HepG2 (cell line): Measurements from ENCODE around the gene MPO. TPM values are rescaled to one million over a fixed set of nuclear protein-coding genes. Genes with fewer than 3 reads are reported as not detected.

Source experiments
- ETV5 ChIP-seq: IDR thresholded peaks from 2 replicates; pipeline ENCODE4 v1.6.1; 2018; ENCODE audit warnings: missing biosample characterization, missing genetic modification reagents, inconsistent platforms, borderline replicate concordance
- HNF4G ChIP-seq, 2 experiments: sonication (generic) in 1 of 2; formaldehyde crosslinking in 1 of 2; IDR thresholded peaks; 2 replicates each; pipeline versions ENCODE4 v1.4.0 to v1.6.1; 2011 to 2020; ENCODE audit warnings: borderline replicate concordance in 2 of 2, low read depth in 2 of 2, mild to moderate bottlenecking in 2 of 2, low read length in 1 of 2, missing genetic modification reagents in 1 of 2, moderate library complexity in 1 of 2
- MYC ChIP-seq: sonication (generic); formaldehyde crosslinking; IDR thresholded peaks from 2 replicates; pipeline ENCODE4 v1.9.0; 2021; ENCODE audit warnings: missing genetic modification reagents, borderline replicate concordance
- PHF21A ChIP-seq: sonication (generic); formaldehyde crosslinking; IDR thresholded peaks from 2 replicates; pipeline ENCODE4 v1.5.0; 2020; ENCODE audit warnings: mild to moderate bottlenecking, missing genetic modification reagents
- RFXANK ChIP-seq: IDR thresholded peaks from 2 replicates; pipeline ENCODE4 v1.6.1; 2016
- SOX6 ChIP-seq, 2 experiments: fragments of 450-650 bp in 1 of 2; sonication (generic) in 1 of 2; formaldehyde crosslinking in 1 of 2; IDR thresholded peaks; 2 replicates each; pipeline versions ENCODE4 v1.4.0 to v1.6.1; 2017 to 2020; ENCODE audit warnings: antibody characterized with exemption in 1 of 2, mild to moderate bottlenecking in 1 of 2, missing genetic modification reagents in 1 of 2
- ZFX ChIP-seq: sonication (generic); formaldehyde crosslinking; IDR thresholded peaks from 2 replicates; pipeline ENCODE4 v1.4.0; 2020; ENCODE audit warnings: mild to moderate bottlenecking, low read depth, missing genetic modification reagents, moderate library complexity
- ZNF644 ChIP-seq: IDR thresholded peaks from 2 replicates; pipeline ENCODE4 v1.6.1; 2016; ENCODE audit warnings: low read depth
- ZNF792 ChIP-seq: IDR thresholded peaks from 2 replicates; pipeline ENCODE4 v1.6.1; 2016
- polyA plus RNA-seq, 8 experiments: library from polyadenylated mRNA; depleted of rRNA in 3 of 8; stranded (reverse) in 7 of 8; unstranded in 1 of 8; fragments of >200 nt; fragmentation: Illumina TruSeq in 4 of 8; extraction: Trizol in 4 of 8; gene quantifications; 2 replicates each; pipeline versions ENCODE4 v1.2.1 to v1.2.3, GENCODE V29; 2011 to 2016; ENCODE audit warnings: low read depth in 4 of 8, missing spikeins in 1 of 8, mixed read lengths in 1 of 8; ENCODE audit not compliant: insufficient read depth in 1 of 8
- total RNA-seq, 5 experiments: library from RNA; depleted of rRNA; stranded (reverse); fragments of >200 nt; fragmentation: Illumina TruSeq; extraction: Trizol; gene quantifications; 2 replicates each; pipeline ENCODE4 v1.2.3, GENCODE V29; 2016; ENCODE audit warnings: low read depth in 1 of 5
- TF ChIP-seq, protein P1 (sequence below): sonication (generic); formaldehyde crosslinking; IDR thresholded peaks from 2 replicates; pipeline ENCODE4 v1.4.0; 2020; ENCODE audit warnings: mild to moderate bottlenecking, low read depth, missing genetic modification reagents
- TF ChIP-seq, protein P2 (sequence below): sonication (generic); formaldehyde crosslinking; IDR thresholded peaks from 2 replicates; pipeline ENCODE4 v1.4.0; 2020; ENCODE audit warnings: missing genetic modification reagents, borderline replicate concordance
- TF ChIP-seq, protein P3 (sequence below): sonication (generic); formaldehyde crosslinking; IDR thresholded peaks from 2 replicates; pipeline ENCODE4 v1.4.0; 2020; ENCODE audit warnings: mild to moderate bottlenecking, missing genetic modification reagents
- TF ChIP-seq, protein P4 (sequence below): IDR thresholded peaks from 2 replicates; pipeline ENCODE4 v1.6.1; 2018; ENCODE audit warnings: missing genetic modification reagents, mild to moderate bottlenecking, missing compliant biosample characterization
- TF ChIP-seq, protein P5 (sequence below): sonication (generic); formaldehyde crosslinking; IDR thresholded peaks from 2 replicates; pipeline ENCODE4 v1.4.0; 2020; ENCODE audit warnings: missing genetic modification reagents
- TF ChIP-seq, protein P6 (sequence below): sonication (generic); formaldehyde crosslinking; IDR thresholded peaks from 2 replicates; pipeline ENCODE4 v1.8.0; 2022; ENCODE audit warnings: missing genetic modification reagents, mild to moderate bottlenecking, inconsistent platforms, borderline replicate concordance

MPO gene
- total and polyA plus RNA-seq, 2 of the 13 experiments (the other 11 are each of a cell fraction or from before 2014, with no cell fraction given) = not detected

DNA sequence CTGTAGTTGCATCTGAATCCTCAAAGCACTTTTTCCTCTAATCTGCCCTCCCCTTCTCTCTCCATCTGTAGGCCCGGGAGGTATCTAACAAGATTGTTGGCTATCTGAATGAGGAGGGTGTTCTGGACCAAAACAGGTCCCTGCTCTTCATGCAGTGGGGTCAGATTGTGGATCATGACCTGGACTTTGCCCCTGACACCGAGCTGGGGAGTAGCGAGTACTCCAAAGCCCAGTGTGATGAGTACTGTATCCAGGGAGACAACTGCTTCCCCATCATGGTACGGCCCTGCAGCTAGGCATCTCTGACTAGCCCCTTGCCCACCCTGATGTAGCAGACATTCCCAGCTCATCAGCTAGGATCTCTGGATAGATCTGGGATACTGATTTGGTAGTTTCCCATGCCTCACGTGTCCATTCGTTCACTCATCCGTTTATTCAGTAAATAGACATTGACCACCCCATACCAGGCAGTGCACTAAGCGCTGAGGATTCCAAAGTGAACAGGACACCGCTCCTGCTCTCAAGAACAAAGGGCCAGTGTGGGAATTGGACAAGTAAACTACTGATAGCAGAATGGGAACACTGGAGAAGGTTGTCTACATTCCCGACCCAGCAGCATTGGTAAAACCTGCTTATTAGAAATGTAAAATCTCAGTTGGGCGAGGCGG is 30.3 kb downstream of the MPO start (continued):
- TF ChIP-seq HNF4G (IDR thresholded peaks at IDR 0.05; ENCODE audit: borderline replicate concordance, low read depth, low read length) (peak; percentile 51), HNF4G (CRISPR knock-in tag; IDR thresholded peaks at IDR 0.05; ENCODE audit: borderline replicate concordance, low read depth) (no peak), SOX6 (IDR thresholded peaks at IDR 0.05) (no peak), SOX6 (CRISPR knock-in tag; IDR thresholded peaks at IDR 0.05) (peak; percentile 66), ZNF792 (no peak), MYC (CRISPR knock-in tag) (no peak), ETV5 (0 out of 2 replicates have a peak, but pooled peaks have one; percentile 7), RFXANK (no peak), ZFX (0 out of 2 replicates have a peak, but pooled peaks have one; percentile 2), ZNF644 (CRISPR knock-in tag) (peak; percentile 52; the same call in 1 of the 2 replicates), PHF21A (CRISPR knock-in tag) (peak; percentile 69)
- TF ChIP-seq, protein P1, sequence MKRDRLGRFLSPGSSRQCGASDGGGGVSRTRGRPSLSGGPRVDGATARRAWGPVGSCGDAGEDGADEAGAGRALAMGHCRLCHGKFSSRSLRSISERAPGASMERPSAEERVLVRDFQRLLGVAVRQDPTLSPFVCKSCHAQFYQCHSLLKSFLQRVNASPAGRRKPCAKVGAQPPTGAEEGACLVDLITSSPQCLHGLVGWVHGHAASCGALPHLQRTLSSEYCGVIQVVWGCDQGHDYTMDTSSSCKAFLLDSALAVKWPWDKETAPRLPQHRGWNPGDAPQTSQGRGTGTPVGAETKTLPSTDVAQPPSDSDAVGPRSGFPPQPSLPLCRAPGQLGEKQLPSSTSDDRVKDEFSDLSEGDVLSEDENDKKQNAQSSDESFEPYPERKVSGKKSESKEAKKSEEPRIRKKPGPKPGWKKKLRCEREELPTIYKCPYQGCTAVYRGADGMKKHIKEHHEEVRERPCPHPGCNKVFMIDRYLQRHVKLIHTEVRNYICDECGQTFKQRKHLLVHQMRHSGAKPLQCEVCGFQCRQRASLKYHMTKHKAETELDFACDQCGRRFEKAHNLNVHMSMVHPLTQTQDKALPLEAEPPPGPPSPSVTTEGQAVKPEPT (CRISPR knock-in tag) = 0 out of 2 replicates have a peak, but pooled peaks have one; percentile 28
- TF ChIP-seq, protein P2, sequence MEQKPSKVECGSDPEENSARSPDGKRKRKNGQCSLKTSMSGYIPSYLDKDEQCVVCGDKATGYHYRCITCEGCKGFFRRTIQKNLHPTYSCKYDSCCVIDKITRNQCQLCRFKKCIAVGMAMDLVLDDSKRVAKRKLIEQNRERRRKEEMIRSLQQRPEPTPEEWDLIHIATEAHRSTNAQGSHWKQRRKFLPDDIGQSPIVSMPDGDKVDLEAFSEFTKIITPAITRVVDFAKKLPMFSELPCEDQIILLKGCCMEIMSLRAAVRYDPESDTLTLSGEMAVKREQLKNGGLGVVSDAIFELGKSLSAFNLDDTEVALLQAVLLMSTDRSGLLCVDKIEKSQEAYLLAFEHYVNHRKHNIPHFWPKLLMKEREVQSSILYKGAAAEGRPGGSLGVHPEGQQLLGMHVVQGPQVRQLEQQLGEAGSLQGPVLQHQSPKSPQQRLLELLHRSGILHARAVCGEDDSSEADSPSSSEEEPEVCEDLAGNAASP (CRISPR knock-in tag) = no peak
- TF ChIP-seq, protein P3, sequence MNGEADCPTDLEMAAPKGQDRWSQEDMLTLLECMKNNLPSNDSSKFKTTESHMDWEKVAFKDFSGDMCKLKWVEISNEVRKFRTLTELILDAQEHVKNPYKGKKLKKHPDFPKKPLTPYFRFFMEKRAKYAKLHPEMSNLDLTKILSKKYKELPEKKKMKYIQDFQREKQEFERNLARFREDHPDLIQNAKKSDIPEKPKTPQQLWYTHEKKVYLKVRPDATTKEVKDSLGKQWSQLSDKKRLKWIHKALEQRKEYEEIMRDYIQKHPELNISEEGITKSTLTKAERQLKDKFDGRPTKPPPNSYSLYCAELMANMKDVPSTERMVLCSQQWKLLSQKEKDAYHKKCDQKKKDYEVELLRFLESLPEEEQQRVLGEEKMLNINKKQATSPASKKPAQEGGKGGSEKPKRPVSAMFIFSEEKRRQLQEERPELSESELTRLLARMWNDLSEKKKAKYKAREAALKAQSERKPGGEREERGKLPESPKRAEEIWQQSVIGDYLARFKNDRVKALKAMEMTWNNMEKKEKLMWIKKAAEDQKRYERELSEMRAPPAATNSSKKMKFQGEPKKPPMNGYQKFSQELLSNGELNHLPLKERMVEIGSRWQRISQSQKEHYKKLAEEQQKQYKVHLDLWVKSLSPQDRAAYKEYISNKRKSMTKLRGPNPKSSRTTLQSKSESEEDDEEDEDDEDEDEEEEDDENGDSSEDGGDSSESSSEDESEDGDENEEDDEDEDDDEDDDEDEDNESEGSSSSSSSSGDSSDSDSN (CRISPR knock-in tag) = peak; percentile 41; the same call in 1 of the 2 replicates
- TF ChIP-seq, protein P4, sequence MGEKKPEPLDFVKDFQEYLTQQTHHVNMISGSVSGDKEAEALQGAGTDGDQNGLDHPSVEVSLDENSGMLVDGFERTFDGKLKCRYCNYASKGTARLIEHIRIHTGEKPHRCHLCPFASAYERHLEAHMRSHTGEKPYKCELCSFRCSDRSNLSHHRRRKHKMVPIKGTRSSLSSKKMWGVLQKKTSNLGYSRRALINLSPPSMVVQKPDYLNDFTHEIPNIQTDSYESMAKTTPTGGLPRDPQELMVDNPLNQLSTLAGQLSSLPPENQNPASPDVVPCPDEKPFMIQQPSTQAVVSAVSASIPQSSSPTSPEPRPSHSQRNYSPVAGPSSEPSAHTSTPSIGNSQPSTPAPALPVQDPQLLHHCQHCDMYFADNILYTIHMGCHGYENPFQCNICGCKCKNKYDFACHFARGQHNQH (CRISPR knock-in tag) = 0 out of 2 replicates have a peak, but pooled peaks have one; percentile 17
- TF ChIP-seq, protein P5, sequence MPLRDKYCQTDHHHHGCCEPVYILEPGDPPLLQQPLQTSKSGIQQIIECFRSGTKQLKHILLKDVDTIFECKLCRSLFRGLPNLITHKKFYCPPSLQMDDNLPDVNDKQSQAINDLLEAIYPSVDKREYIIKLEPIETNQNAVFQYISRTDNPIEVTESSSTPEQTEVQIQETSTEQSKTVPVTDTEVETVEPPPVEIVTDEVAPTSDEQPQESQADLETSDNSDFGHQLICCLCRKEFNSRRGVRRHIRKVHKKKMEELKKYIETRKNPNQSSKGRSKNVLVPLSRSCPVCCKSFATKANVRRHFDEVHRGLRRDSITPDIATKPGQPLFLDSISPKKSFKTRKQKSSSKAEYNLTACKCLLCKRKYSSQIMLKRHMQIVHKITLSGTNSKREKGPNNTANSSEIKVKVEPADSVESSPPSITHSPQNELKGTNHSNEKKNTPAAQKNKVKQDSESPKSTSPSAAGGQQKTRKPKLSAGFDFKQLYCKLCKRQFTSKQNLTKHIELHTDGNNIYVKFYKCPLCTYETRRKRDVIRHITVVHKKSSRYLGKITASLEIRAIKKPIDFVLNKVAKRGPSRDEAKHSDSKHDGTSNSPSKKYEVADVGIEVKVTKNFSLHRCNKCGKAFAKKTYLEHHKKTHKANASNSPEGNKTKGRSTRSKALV (CRISPR knock-in tag) = no peak
- TF ChIP-seq, protein P6, sequence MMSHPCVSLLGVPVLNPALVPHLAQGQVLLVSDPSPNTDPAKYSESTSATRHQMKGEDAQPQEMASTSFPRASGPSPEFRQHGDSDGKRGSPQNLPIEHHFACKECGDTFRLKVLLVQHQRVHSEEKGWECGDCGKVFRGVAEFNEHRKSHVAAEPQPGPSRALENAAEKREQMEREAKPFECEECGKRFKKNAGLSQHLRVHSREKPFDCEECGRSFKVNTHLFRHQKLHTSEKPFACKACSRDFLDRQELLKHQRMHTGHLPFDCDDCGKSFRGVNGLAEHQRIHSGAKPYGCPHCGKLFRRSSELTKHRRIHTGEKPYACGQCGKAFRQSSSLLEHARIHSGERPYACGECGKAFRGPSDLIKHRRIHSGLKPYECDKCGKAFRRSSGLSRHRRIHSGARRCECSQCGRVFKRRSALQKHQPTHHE (CRISPR knock-in tag) = no peak
